Activated naive CD8-positive, alpha-beta T cell treated with anti-CD3 and anti-CD28 coated beads for 36 hours (primary cell): ENCODE data around the gene PREB. TPM values are rescaled to one million over a fixed set of nuclear protein-coding genes. Genes with fewer than 3 reads are reported as not detected.
"Not testable (repeated sequence)": the region's sequence is repeated elsewhere in the genome, so short reads cannot be mapped to it uniquely, and the experiment has no call there.

Experiments used
- DNase-seq: peaks from one replicate; pipeline ENCODE4 v3.0.0; 2021
- H3K27ac Mint-ChIP-seq: one replicate; pipeline ENCODE4 v1.8.0; 2022; ENCODE audit warnings: mild to moderate bottlenecking, moderate library complexity, mixed read lengths
- H3K27me3 Mint-ChIP-seq: one replicate; pipeline ENCODE4 v1.8.0; 2022; ENCODE audit warnings: mild to moderate bottlenecking, mixed read lengths
- H3K36me3 Mint-ChIP-seq: one replicate; pipeline ENCODE4 v1.8.0; 2021; ENCODE audit warnings: mild to moderate bottlenecking, mixed read lengths
- H3K4me1 Mint-ChIP-seq: one replicate; pipeline ENCODE4 v1.8.0; 2021; ENCODE audit warnings: mixed read lengths
- H3K4me3 Mint-ChIP-seq: one replicate; pipeline ENCODE4 v1.8.0; 2022; ENCODE audit warnings: mild to moderate bottlenecking, moderate library complexity, mixed read lengths
- H3K9me3 Mint-ChIP-seq: one replicate; pipeline ENCODE4 v1.8.0; 2022; ENCODE audit warnings: mixed read lengths
- total RNA-seq, 2 experiments: library from RNA; stranded (reverse); gene quantifications; one replicate each; pipeline ENCODE4 v1.2.3, GENCODE V29; 2021

The PREB gene
- total RNA-seq, 2 experiments from 2014 or later = 62.1 to 63.3 TPM

GRCh38 chr2:27122791-27123190 is 11.6 kb downstream of the PREB start:
- peaks cover 5% of the 10 kb centered on the region for H3K36me3 Mint-ChIP-seq
- H3K4me1 Mint-ChIP-seq = peaks cover 18% of the 10 kb centered on the region
- H3K27ac Mint-ChIP-seq = no peak overlapping the region
- no peak for DNase-seq
- H3K4me3 Mint-ChIP-seq = peak overlapping the region; percentile 82
- H3K27me3 Mint-ChIP-seq = peaks cover 25% of the 10 kb centered on the region
- H3K9me3 Mint-ChIP-seq = no peaks in the 10 kb centered on the region

GRCh38 chr2:27121906-27122305 is 12.5 kb downstream of the PREB start:
- no peak for DNase-seq

GRCh38 chr2:27119330-27119670 is 15.1 kb downstream of the PREB start:
- peak overlapping the region; percentile 78 for H3K4me3 Mint-ChIP-seq
- peaks cover 18% of the 10 kb centered on the region for H3K4me1 Mint-ChIP-seq
- H3K27ac Mint-ChIP-seq = peak overlapping the region; percentile 34
- H3K9me3 Mint-ChIP-seq, DNase-seq, H3K36me3 Mint-ChIP-seq: not testable (repeated sequence)
- H3K27me3 Mint-ChIP-seq = peaks cover 26% of the 10 kb centered on the region

More at GRCh38 chr2:27121906-27122305, 12.5 kb downstream of the PREB start:
- H3K27ac Mint-ChIP-seq = no peak overlapping the region
- no peak overlapping the region for H3K4me3 Mint-ChIP-seq
- peaks cover 26% of the 10 kb centered on the region for H3K27me3 Mint-ChIP-seq
- H3K9me3 Mint-ChIP-seq = no peaks in the 10 kb centered on the region
- peaks cover 18% of the 10 kb centered on the region for H3K4me1 Mint-ChIP-seq
- peaks cover 6% of the 10 kb centered on the region for H3K36me3 Mint-ChIP-seq

- peak; percentile 25 for DNase-seq
- H3K36me3 Mint-ChIP-seq = peaks cover 6% of the 10 kb centered on the region
- peaks cover 14% of the 10 kb centered on the region for H3K4me1 Mint-ChIP-seq
- peak within 1 kb of the TSS; percentile 34 for H3K27ac Mint-ChIP-seq
- no peaks in the 10 kb centered on the region for H3K9me3 Mint-ChIP-seq
- H3K4me3 Mint-ChIP-seq = peak within 1 kb of the TSS; percentile 78
- H3K27me3 Mint-ChIP-seq = peaks cover 26% of the 10 kb centered on the region
These were observed 15.7 kb downstream of the PREB start, which contains the start of gene CGREF1 for GRCh38 chr2:27118525-27119329. Gene CGREF1 (minus strand): TSS chr2:27119128. CDS start chr2:27104366, 14,762 bp downstream.

- H3K36me3 Mint-ChIP-seq = peaks cover 6% of the 10 kb centered on the region
- H3K27ac Mint-ChIP-seq = no peak overlapping the region
- peaks cover 26% of the 10 kb centered on the region for H3K27me3 Mint-ChIP-seq
- DNase-seq = no peak
- no peaks in the 10 kb centered on the region for H3K9me3 Mint-ChIP-seq
- peak overlapping the region; percentile 70 for H3K4me3 Mint-ChIP-seq
- H3K4me1 Mint-ChIP-seq = peaks cover 10% of the 10 kb centered on the region
These were observed 16.4 kb downstream of the PREB start for GRCh38 chr2:27117995-27118524.

- Mint-ChIP-seq H3K27ac (no peak overlapping the region), H3K36me3 (peaks cover 6% of the 10 kb centered on the region), H3K9me3 (no peaks in the 10 kb centered on the region), H3K4me3 (no peak overlapping the region), H3K27me3 (peaks cover 21% of the 10 kb centered on the region), H3K4me1 (peaks cover 13% of the 10 kb centered on the region)
- DNase-seq = no peak
These were observed 18.9 kb downstream of the PREB start for GRCh38 chr2:27115519-27115918.

- not testable (repeated sequence) for H3K27ac Mint-ChIP-seq, H3K4me1 Mint-ChIP-seq, H3K9me3 Mint-ChIP-seq, H3K36me3 Mint-ChIP-seq, H3K4me3 Mint-ChIP-seq, DNase-seq, H3K27me3 Mint-ChIP-seq
These were observed 22.9 kb downstream of the PREB start for GRCh38 chr2:27111392-27112078.

- not testable (repeated sequence) for DNase-seq, H3K36me3 Mint-ChIP-seq, H3K9me3 Mint-ChIP-seq, H3K27me3 Mint-ChIP-seq, H3K27ac Mint-ChIP-seq, H3K4me1 Mint-ChIP-seq, H3K4me3 Mint-ChIP-seq
These were observed 23.7 kb downstream of the PREB start for GRCh38 chr2:27110603-27111352.

GRCh38 chr2:27109083-27109482 is 25.4 kb downstream of the PREB start:
- H3K36me3 Mint-ChIP-seq = no peaks in the 10 kb centered on the region
- no peak overlapping the region for H3K4me3 Mint-ChIP-seq
- H3K4me1 Mint-ChIP-seq = peaks cover 4% of the 10 kb centered on the region
- H3K9me3 Mint-ChIP-seq = no peaks in the 10 kb centered on the region
- H3K27me3 Mint-ChIP-seq = no peaks in the 10 kb centered on the region
- no peak for DNase-seq
- H3K27ac Mint-ChIP-seq = no peak overlapping the region

- H3K4me3 Mint-ChIP-seq = no peak overlapping the region
- H3K36me3 Mint-ChIP-seq = no peaks in the 10 kb centered on the region
- peaks cover 4% of the 10 kb centered on the region for H3K4me1 Mint-ChIP-seq
- DNase-seq = no peak
- H3K9me3 Mint-ChIP-seq = no peaks in the 10 kb centered on the region
- H3K27ac Mint-ChIP-seq = no peak overlapping the region
- H3K27me3 Mint-ChIP-seq = no peaks in the 10 kb centered on the region
These were observed 26.2 kb downstream of the PREB start for GRCh38 chr2:27108221-27108620.

GRCh38 chr2:27105981-27106380 is 28.5 kb downstream of the PREB start:
- no peaks in the 10 kb centered on the region for H3K4me1 Mint-ChIP-seq
- DNase-seq = no peak
- H3K36me3 Mint-ChIP-seq = peaks cover 2% of the 10 kb centered on the region
- H3K27me3 Mint-ChIP-seq = no peaks in the 10 kb centered on the region
- H3K4me3 Mint-ChIP-seq = no peak overlapping the region
- H3K27ac Mint-ChIP-seq = no peak overlapping the region
- no peaks in the 10 kb centered on the region for H3K9me3 Mint-ChIP-seq

GRCh38 chr2:27102329-27102728 is 32.1 kb downstream of the PREB start:
- DNase-seq = no peak
- no peak overlapping the region for H3K27ac Mint-ChIP-seq
- no peaks in the 10 kb centered on the region for H3K4me1 Mint-ChIP-seq
- H3K4me3 Mint-ChIP-seq = no peak overlapping the region
- no peaks in the 10 kb centered on the region for H3K9me3 Mint-ChIP-seq
- no peaks in the 10 kb centered on the region for H3K27me3 Mint-ChIP-seq
- peaks cover 2% of the 10 kb centered on the region for H3K36me3 Mint-ChIP-seq

- Mint-ChIP-seq H3K27ac (no peak overlapping the region), H3K9me3 (no peaks in the 10 kb centered on the region), H3K4me1 (peaks cover 11% of the 10 kb centered on the region), H3K36me3 (peaks cover 2% of the 10 kb centered on the region), H3K27me3 (no peaks in the 10 kb centered on the region), H3K4me3 (no peak overlapping the region)
- no peak for DNase-seq
These were observed 34.4 kb downstream of the PREB start for GRCh38 chr2:27100036-27100435.

- Mint-ChIP-seq H3K4me1 (peaks cover 11% of the 10 kb centered on the region), H3K9me3 (no peaks in the 10 kb centered on the region), H3K27ac (no peak overlapping the region), H3K36me3 (peaks cover 2% of the 10 kb centered on the region), H3K27me3 (no peaks in the 10 kb centered on the region), H3K4me3 (no peak overlapping the region)
- DNase-seq = no peak
These were observed 35.0 kb downstream of the PREB start for GRCh38 chr2:27099334-27099955.
